Kasumi-1 (cell line): ENCODE measurements around the gene COL9A3.
"Not testable (repeated sequence)": the region's sequence is repeated elsewhere in the genome, so short reads cannot be mapped to it uniquely, and the experiment has no call there.

ENCODE experiments used
- DNase-seq, 2 experiments: peaks; one replicate each; lab custom pipeline; 2025; lab: John Stamatoyannopoulos, UW

COL9A3 gene

DNA sequence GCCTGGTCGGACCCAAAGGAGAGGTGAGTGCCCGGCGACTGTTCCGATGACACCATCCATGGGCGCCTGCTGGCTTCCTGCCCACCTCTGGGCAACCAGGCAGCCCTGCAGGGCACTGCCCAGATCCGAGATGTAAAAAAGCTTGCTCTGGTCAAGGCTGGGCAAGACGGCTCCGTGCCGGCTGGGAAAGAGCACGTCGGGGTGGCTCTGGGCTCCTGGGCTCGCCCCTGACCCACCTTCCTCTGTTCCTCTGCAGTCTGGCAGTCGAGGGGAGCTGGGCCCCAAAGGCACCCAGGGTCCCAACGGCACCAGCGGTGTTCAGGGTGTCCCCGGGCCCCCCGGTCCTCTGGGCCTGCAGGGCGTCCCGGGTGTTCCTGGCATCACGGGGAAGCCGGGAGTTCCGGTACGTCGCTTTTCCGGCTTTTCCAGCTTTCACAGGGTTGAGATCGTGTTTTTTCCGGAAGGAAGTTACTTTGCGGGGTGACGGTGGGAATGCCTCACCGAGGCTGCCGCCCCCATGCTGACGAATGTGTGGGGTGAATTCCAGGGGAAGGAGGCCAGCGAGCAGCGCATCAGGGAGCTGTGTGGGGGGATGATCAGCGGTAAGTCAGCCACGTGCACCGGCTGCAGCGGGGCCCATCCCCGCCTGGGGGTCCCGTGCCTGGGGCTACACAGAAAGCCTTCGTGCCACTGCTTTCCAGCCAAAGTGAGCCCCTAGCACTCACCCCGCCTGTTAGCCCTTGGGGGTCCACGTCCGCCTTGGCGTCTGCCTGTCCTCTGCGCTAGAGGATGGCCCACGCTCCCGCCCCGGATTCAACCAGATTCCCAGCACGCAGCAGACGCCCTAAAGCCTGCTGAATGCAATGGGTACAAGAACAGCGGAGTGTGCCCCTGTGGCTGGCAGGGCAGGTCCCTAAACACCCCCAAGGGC lies 19.3 kb downstream of the COL9A3 start:
- DNase-seq: no peak

DNA sequence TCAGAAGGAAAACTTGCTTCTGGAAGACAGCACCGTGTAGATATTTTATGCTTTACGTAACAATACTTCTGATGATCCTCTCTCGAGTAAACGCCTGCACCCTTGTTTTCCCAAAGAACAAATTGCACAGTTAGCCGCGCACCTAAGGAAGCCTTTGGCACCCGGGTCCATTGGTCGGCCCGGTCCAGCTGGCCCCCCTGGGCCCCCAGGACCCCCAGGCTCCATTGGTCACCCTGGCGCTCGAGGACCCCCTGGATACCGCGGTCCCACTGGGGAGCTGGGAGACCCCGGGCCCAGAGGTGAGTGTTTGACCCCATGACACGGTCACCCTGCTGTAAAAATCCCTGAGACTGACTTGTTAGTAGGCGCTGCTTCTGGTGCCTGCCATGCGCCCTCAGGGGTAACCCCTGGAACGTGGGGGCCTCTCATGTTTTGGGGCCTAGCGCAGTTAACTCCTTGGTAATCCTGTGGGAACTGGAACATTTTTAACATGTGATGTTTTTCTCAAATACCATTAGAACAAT lies 20.2 kb downstream of the COL9A3 start:
- no peak for DNase-seq

DNA sequence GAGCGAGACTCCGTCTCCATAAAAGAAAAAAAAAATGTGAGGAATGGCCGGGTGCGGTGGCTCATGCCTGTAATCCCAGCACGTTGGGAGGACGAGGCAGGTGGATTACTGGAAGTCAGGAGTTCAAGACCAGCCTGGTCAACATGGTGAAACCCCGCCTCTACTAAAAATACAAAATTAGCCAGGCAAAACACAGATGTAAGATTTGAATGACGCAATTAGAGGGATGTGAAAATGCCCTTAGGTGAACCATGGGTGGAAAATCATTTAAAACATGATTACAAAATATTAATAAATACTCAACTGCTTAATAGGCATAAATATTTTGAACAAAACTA lies 20.9 kb downstream of the COL9A3 start:
- DNase-seq: no peak

GRCh38 chr20:62838128-62838891 lies 21.5 kb downstream of the COL9A3 start:
- DNase-seq: no peak

DNA sequence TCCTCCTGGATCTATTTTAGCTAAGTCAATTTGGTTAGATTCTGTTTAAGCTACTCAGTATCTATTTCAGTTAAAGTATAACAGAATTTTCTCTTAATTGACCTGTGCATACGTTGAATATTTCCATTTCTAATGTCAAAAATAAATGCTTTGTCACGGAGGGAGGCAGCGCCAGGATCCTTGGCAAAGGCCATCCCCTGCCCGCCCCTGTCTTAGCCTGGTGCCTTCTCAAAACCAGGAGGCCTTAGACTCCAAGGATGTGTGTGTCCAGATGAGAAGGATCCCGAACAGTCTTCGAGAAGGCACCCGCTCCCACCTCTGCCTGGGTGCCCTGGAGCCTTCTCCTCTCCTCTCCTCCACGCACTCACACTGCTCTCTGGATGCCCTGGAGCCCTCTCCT lies 22.4 kb downstream of the COL9A3 start:
- no peak for DNase-seq

DNA sequence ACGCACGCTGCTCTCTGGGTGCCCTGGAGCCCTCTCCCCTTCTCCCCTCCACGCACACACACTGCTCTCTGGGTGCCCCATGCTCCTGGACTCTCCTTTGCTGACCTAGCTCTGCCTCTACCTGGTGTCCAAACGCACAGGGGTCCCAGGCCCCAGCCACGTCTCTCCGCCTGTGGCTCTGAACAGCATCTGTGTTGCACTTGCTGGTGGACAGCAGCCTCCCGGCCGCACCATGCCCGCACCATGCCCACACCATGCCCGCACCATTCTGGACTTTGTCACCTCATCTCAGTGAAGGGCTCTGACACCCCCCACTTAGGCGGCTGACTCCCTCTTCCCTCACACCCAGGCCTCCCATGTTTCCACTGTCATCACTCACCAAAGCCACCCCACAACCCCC lies 23.0 kb downstream of the COL9A3 start:
- DNase-seq: no peak

DNA sequence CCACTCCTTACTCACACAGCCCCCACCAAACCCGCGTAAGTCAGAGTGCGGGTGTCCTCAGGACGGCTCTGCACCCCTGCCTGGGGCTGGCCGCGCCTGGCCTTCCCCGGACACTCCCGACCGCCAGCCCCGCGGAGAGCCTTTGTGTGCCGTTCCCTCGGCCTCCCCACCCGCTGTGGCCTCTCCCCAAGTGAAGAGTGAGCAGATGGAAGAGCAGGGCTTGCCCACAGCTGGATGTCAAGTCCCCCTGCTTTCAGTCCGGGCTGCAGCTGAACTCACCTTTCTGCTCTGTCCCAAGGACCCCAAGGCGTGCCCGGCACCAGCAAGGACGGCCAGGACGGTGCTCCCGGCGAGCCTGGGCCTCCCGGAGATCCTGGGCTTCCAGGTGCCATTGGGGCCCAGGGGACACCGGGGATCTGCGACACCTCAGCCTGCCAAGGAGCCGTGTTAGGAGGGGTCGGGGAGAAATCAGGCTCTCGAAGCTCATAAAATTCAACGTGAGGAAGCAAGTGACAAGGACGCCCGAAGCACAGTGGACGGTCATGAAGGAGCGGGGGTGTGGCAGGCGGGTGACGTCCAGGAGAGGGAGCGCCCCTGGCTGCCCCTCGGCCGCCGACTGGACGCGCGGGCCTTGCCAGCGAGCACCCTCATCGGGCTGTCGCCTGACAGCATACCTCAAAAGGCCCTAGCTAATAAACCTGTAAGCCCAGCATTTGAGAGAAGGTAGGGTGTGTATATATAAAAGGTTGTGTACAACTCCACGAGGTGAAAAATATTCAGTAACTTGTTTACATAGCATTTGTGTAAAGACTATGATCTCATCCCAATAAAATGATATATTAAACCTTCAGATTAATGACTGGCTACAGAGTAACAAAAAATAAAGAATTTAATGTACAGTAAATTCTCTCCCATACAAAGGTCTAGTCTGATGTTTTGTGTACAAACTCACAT lies 23.7 kb downstream of the COL9A3 start:
- no peak for DNase-seq

DNA sequence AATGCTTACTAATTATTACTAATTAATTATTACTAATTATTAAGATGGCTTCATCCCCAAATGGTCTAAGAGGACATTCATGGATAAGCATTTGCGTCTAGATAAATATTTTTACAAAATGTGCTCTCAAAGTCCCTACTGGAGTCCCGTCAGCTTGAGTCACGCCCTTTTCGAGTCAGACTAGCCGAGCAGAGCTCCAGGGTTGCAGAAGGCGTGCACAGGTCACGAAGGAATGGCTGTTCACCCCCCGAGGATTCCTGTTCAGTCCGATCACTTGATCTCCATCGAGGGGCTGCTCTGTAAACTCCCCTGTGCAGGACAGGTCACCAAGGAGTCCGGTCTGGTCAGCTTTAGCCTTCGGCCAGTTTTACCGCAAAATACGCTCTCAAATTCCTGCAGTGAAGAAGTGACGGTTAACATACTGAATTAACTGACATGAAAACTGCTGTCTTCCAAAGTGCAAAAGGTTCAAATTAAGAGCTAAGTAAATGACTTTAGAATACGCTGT lies 24.9 kb downstream of the COL9A3 start:
- DNase-seq: no peak

- DNase-seq: no peak
Observed at GRCh38 chr20:62843656-62844055, 26.8 kb downstream of the COL9A3 start.

GRCh38 chr20:62844182-62844581 lies 27.3 kb downstream of the COL9A3 start:
- no peak for DNase-seq

DNA sequence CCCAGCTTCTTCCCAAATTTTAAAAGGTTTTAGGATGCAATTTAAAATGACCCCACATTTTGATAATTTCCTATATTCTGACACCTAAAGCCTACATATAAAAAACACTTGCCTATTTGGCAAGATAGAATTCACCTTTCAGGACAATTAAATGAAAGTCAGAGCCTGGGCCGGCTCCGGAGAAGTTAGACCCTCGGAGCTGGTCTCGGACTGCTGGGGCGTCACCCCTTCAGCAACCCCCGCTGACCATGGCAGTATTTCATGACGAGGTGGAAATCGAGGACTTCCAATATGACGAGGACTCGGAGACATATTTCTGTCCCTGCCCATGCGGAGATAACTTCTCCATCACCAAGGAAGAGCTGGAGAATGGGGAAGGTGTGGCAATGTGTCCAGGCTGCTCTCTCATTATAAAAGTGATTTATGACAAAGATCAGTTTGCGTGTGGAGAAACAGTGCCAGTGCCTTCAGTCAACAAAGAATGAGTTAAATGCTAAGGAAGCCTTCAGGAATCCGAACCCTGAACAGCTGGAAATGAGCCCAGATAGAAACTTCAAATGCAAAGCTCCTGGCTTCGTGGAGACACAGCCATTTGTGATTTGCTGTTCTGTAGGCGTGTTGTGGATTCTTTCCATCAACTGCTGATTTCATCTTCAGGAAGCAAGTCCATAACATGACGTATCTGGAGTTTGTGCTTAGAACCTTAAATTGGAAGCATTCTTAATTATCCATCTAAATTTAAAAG lies 28.7 kb downstream of the COL9A3 start:
- no peak for DNase-seq

DNA sequence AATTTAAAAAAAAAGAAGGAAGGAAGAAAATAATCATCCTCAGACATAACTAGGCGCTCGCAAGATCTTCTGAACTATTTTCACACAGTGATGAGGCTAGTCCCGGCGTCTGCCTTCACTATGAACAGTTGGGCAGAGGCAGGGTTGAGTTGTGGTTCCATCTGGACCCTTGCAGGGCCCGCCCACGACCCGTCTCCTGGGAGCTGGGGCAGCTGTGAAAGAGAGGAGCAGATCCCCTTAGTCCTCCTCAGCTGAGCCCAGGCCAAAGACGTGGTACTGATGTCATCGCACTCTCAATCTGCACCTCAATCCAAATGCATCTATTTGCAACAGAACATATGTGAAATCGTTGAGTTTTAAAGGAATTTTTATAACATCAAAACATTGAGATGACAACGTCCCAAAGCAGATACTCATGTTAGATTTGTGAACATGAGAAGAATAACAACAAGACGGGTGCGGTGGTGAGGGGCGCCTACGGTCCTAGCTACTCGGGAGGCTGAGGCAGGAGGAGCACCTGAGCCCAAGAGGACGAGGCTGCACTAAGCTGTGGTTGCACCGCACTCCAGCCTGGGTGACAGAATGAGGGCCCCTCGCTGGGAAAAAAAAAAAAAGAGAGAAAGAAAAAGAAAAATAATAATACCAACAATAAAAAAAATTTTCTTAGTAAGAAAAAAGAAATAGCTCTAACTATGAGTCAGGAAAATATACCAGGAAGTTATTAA lies 29.5 kb downstream of the COL9A3 start:
- DNase-seq: no peak

GRCh38 chr20:62848917-62849316 lies 32.1 kb downstream of the COL9A3 start:
- not testable (repeated sequence) for DNase-seq

DNA sequence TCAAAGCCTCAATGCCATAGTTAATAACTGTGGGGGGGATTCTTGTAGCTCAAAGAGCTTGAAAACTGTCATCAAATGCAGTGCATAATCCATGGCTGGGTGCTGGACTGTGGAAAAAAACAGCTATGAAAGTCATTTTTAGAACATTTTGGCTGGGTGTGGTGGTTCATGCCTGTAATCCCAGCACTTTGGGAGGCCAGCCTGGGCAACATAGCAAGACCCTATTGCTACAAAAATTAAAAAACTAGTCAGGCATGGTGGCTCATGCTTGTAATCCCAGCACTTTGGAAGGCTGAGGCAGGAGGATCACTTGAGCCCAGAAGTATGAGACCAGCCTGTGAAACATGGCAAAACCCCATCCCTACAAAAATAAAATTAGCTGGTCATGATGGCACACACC lies 32.6 kb downstream of the COL9A3 start:
- DNase-seq: no peak

GRCh38 chr20:62850333-62850974 lies 33.6 kb downstream of the COL9A3 start:
- no peak for DNase-seq

DNA sequence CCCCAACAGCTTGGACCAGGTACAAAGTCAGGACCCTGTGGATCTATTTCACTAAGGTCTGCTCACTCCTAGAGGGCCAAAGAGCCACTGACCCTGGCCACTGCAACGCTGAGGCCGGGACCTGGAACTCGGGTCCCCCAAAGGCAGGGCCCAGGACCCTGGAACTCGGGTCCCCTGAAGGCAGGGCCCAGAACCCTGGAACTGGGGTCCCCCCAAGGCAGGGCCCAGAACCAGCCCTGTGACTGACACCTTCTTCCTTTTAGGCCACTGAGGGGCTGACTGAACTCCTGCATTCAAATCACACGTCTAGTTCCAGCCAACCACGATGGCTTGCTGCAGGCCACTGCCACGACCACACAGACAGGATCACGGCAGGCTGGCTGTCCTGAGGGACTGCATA lies 35.3 kb downstream of the COL9A3 start:
- DNase-seq: no peak

DNA sequence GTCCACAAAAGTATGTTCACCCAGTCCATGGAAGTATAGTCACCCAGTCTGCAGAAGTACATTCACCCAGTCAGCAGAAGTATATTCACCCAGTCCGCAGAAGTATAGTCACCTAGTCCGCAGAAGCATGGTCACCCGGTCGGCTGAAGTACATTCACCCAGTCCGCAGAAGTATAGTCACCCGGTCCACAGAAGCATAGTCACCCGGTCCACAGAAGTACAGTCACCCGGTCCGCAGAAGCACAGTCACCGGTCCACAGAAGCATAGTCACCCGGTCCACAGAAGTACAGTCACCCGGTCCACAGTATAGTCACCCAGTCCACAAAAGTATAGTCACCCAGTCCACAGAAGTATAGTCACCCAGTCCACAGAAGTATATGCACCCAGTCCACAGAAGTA lies 36.0 kb downstream of the COL9A3 start:
- no peak for DNase-seq

DNA sequence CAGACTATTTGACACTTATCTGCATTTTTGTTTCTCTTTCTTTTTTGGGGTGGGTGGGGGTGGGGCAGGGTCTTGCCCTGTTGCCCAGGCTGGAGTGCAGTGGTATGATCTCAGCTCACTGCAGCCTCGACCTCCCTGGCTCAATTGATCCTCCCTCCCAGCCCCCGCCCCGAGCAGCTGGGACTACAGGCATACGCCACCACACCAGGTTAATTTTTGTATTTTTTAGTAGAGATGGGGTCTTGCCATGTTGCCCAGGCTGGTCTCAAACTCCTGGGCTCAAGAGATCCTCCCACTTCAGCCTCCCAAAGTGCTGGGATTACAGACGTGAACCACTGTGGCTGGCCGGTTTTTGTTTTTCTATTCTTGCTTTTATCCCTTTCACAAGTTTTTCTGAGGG lies 36.5 kb downstream of the COL9A3 start:
- DNase-seq: not testable (repeated sequence)

DNA sequence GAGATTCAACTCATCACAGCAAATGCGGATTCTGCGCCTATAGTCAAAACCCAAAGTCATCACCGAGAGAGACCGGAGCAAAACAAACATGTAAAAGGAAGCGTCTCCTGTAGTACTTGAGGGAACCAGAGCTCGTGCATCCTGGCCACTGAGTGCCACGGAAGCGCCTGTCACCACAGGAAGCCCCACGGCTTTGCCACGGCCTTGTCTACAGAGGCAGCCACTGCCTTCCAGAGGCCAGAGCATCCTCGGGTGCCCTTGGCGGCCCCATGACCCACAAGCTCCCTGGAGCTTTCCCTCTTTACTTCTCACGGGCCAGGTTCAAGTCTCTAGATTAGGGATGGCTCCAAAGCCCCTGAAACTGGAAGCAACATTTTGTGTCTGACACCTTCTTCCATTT lies 37.3 kb downstream of the COL9A3 start:
- no peak for DNase-seq

DNA sequence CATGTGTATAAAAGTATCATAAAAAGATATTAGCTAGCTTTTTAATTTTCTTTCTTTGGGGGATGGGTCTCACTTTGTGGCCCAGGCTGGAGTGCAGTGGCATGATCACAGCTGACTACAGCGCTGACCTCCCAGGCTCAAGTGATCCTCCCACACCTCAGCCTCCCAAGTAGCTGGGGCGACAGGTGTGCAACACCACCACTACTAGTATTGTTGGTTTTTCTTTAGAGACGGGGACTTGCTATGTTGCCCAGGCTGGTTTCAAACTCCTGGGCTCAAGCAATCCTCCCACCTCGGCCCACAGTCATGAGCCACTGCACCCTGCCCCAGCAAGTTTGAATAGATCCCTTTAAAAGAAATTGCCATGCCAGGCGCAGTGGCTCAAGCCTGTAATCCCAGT lies 38.3 kb downstream of the COL9A3 start:
- DNase-seq: no peak
